ENCODE measurements around the gene STK24.

The STK24 gene

GRCh38 chr13:98556968-98557631 is 19.8 kb downstream of the STK24 start:
- no peak for DNase-seq (ENCODE audit: low read depth in 2 of 3, low spot score in 2 of 3)

- DNase-seq (ENCODE audit: low read depth in 2 of 3, low spot score in 2 of 3), result no peak
Measured at GRCh38 chr13:98556142-98556816, 20.6 kb downstream of the STK24 start.

- no peak for DNase-seq (ENCODE audit: low read depth in 2 of 3, low spot score in 2 of 3)
Measured at GRCh38 chr13:98549728-98550317, 27.1 kb downstream of the STK24 start.

- DNase-seq (ENCODE audit: low read depth in 2 of 3, low spot score in 2 of 3), result no peak
Measured at GRCh38 chr13:98549006-98549727, 27.7 kb downstream of the STK24 start.

GRCh38 chr13:98548230-98548629 is 28.7 kb downstream of the STK24 start:
- DNase-seq (ENCODE audit: low read depth in 2 of 3, low spot score in 2 of 3), result no peak

GRCh38 chr13:98547455-98547854 is 29.5 kb downstream of the STK24 start:
- DNase-seq (ENCODE audit: low read depth in 2 of 3, low spot score in 2 of 3), result no peak

- no peak for DNase-seq (ENCODE audit: low read depth in 2 of 3, low spot score in 2 of 3)
Measured at GRCh38 chr13:98546402-98546801, 30.5 kb downstream of the STK24 start.

GRCh38 chr13:98544104-98544710 is 32.7 kb downstream of the STK24 start:
- no peak for DNase-seq (ENCODE audit: low read depth in 2 of 3, low spot score in 2 of 3)

- no peak for DNase-seq (ENCODE audit: low read depth in 2 of 3, low spot score in 2 of 3)
Measured at GRCh38 chr13:98543378-98544103, 33.4 kb downstream of the STK24 start.

GRCh38 chr13:98542568-98543377 is 34.1 kb downstream of the STK24 start:
- DNase-seq (ENCODE audit: low read depth in 2 of 3, low spot score in 2 of 3), result no peak

GRCh38 chr13:98541701-98542203 is 35.2 kb downstream of the STK24 start:
- no peak for DNase-seq (ENCODE audit: low read depth in 2 of 3, low spot score in 2 of 3)

GRCh38 chr13:98541191-98541590 is 35.7 kb downstream of the STK24 start:
- no peak for DNase-seq (ENCODE audit: low read depth in 2 of 3, low spot score in 2 of 3)

- DNase-seq (ENCODE audit: low read depth in 2 of 3, low spot score in 2 of 3), result no peak
Measured at GRCh38 chr13:98540476-98540875, 36.4 kb downstream of the STK24 start.

- no peak for DNase-seq (ENCODE audit: low read depth in 2 of 3, low spot score in 2 of 3)
Measured at GRCh38 chr13:98539666-98540065, 37.2 kb downstream of the STK24 start.

- DNase-seq (ENCODE audit: low read depth in 2 of 3, low spot score in 2 of 3), result no peak
Measured at GRCh38 chr13:98538876-98539275, 38.0 kb downstream of the STK24 start.

- no peak for DNase-seq (ENCODE audit: low read depth in 2 of 3, low spot score in 2 of 3)
Measured at GRCh38 chr13:98537740-98538139, 39.2 kb downstream of the STK24 start.

- no peak for DNase-seq (ENCODE audit: low read depth in 2 of 3, low spot score in 2 of 3)
Measured at GRCh38 chr13:98537306-98537705, 39.6 kb downstream of the STK24 start.

GRCh38 chr13:98536729-98537128 is 40.2 kb downstream of the STK24 start:
- no peak for DNase-seq (ENCODE audit: low read depth in 2 of 3, low spot score in 2 of 3)

GRCh38 chr13:98535501-98536354 is 41.2 kb downstream of the STK24 start:
- DNase-seq (ENCODE audit: low read depth in 2 of 3, low spot score in 2 of 3), result no peak

Data from activated CD8-positive, alpha-beta memory T cell treated with anti-CD3 and anti-CD28 coated beads for 48 hours (primary cell).